HG02759 (cell line): ENCODE measurements around the gene PCDH9.
A peak's percentile ranks its signal among the peaks of the same experiment; 100 is the strongest.

Experiments used
- ATAC-seq: cut with Tn5 transposase; IDR thresholded peaks from one replicate; pipeline ENCODE4 v1.9.1; 2021; ENCODE audit warnings: mild to moderate bottlenecking, moderate library complexity; ENCODE audit not compliant: unreplicated experiment

Gene PCDH9

GRCh38 chr13:66693656-66694055, 536.5 kb downstream of the PCDH9 start:
- ATAC-seq, result no peak

- ATAC-seq, result no peak
These were observed 539.0 kb downstream of the PCDH9 start for GRCh38 chr13:66691149-66691548.

DNA sequence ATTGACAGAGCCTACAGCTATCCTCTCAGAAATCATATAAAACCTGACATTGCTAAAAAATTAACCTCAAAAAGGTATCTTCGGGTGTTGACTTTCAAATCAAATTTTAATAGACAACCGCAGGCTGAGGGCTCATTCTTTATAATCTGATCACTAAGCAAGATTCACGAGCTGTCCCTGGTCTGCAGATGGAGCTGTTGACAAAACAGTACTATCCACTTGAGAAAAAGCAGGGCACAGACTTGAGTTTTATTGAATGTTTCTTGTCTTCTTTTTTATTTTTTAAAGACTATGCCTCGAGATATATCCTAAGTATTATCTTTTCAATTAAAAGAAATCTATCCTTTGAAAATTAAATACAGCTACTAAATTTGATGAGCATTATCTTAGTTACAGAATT, 540.5 kb downstream of the PCDH9 start:
- no peak for ATAC-seq

- no peak for ATAC-seq
These were observed 541.0 kb downstream of the PCDH9 start for GRCh38 chr13:66689037-66689619.

- ATAC-seq, result no peak
These were observed 548.7 kb downstream of the PCDH9 start for GRCh38 chr13:66681403-66681802.

DNA sequence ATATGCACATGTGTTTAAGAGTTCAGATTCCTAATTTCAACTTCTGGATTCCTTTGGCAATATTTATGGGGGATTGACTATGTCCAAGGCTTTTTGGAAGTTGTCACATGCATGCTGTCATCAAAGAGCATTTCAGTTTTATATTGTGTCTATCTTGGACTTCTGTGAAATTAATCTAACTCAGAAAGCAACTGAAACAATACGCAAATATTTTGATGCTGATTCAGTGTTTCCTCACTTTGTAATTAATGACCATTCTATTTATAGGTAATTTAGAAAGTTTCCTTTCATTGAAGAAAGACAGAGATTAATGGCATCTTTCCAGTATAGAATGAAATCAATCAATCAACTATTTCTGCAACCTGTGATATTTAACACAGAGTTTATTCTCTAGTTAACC, 550.1 kb downstream of the PCDH9 start:
- ATAC-seq, result no peak

DNA sequence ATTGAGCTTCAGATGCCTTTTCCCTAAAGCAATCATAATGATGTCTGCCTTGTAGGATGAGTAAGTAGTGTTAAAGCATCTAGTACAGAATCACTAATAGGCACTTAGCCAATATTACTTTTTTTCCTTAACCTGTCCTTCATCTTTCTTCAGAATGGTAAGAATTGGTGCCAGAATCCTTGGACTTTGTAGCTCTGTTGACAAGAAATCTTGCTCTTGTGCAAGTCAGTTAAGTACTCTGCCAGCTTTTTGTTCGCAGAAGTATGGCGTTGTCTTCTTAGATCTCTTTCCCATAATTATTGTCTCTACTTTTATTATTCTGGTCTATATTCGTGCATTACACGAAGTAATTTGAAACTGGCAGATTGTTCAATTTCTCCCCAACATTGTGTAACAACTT, 554.5 kb downstream of the PCDH9 start:
- ATAC-seq, result no peak

- ATAC-seq, result no peak
These were observed 556.7 kb downstream of the PCDH9 start for GRCh38 chr13:66673401-66673800.

- ATAC-seq, result no peak
These were observed 564.1 kb downstream of the PCDH9 start for GRCh38 chr13:66665991-66666390.

- no peak for ATAC-seq
These were observed 566.4 kb downstream of the PCDH9 start for GRCh38 chr13:66663711-66664110.

DNA sequence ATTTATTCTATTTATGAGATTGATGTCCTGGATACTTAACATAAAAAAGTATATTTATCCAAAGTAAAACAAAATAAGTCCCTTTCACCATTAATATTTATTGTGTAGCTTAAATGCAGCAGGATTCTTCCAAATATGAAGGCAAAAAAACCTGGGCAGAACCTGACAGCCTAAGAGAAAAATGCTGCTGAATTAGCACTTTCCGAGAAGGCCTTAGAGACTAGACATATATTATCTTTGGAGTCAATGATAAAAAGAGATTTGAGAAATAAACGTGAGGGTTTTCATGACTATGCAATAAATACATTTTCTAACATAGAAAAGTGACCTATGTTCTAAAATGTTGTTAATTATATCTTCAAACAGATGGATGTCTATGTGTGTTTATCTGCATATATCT, 566.9 kb downstream of the PCDH9 start:
- no peak for ATAC-seq

- no peak for ATAC-seq
These were observed 568.8 kb downstream of the PCDH9 start for GRCh38 chr13:66661336-66661735.

DNA sequence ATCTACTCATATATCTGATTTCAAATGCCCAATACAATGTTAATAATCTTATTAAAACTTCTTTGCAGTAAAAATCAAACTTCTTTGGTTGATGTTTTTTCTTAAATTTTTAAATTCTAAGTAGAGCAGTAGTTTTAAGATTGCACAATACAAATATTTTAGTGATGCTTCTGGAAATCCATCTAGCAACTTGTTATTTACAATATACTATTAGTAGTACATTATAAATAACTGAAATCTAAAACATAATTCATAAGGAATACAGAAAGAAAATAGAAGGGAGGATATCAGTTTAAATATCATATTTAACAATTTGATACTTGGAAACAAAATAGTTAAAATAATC, 569.7 kb downstream of the PCDH9 start:
- no peak for ATAC-seq

- ATAC-seq, result peak; percentile 92
These were observed 570.3 kb downstream of the PCDH9 start for GRCh38 chr13:66659701-66660467.

GRCh38 chr13:66659286-66659685, 570.9 kb downstream of the PCDH9 start:
- no peak for ATAC-seq

- no peak for ATAC-seq
These were observed 572.8 kb downstream of the PCDH9 start for GRCh38 chr13:66657165-66657881.

- ATAC-seq, result no peak
These were observed 574.2 kb downstream of the PCDH9 start for GRCh38 chr13:66655847-66656454.

DNA sequence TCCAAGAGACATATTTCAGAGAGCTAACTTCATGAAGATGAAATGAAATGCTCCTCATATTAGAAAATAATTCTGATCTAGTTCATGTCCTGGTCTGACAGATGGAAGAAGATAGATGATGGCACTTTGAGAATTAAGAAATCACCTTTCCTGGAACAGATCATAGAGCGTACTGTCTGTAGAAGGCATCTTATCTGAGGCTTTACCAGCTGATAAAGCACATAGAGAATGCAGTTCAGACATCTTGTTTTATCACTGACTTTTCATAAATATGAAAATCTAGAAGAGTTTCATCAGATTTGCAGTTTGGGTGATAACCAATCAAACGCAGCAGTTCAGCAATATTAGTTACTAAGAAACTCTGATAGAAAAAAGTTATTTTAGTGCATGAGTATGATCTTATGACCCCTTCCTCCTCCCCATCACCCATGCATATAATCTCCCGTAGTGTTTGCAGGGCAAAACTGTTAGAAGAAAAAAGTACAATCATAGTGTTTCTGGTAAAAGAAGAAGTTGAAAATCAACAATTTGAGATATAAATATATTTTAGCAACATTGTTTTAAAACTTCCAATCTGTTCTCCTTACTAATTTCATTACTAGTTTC, 585.2 kb downstream of the PCDH9 start:
- ATAC-seq, result peak; percentile 38

DNA sequence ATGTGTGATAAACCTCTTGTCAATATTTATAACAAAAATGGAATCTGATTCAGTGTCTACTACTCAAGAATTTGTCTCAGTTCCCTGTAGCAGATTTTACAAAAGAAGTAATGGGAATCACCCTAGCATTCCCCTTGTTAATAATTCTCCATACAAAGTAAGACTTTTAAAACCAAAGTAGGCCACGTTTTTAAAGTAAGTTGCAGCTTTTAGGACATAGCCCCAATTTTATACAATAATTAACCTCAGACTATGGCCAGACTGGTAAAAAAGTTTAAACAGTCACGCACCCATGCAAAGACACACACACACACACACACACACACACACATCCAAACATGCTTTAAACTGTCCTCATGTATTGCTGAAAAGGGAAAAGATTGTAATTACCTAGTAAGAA, 589.9 kb downstream of the PCDH9 start:
- peak; percentile 55 for ATAC-seq

DNA sequence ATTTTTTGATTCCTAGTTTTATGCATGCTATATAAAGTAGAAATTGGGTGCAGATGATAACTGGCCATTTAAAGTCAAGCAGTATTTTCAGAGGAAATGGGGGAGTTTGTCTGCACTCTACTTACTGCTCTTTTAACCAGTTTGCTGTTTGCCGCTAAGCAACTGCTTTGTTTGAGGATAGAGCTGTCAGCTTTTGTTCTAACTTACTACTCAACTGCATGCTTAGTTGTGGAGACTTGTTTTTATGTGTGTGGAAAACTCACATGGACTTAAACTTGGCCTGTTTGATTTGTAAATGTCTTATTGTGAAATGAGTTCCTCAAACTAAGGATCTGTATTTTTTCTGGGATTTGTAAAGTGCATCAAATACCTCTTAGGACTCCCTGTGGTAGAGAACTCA, 591.1 kb downstream of the PCDH9 start:
- no peak for ATAC-seq

DNA sequence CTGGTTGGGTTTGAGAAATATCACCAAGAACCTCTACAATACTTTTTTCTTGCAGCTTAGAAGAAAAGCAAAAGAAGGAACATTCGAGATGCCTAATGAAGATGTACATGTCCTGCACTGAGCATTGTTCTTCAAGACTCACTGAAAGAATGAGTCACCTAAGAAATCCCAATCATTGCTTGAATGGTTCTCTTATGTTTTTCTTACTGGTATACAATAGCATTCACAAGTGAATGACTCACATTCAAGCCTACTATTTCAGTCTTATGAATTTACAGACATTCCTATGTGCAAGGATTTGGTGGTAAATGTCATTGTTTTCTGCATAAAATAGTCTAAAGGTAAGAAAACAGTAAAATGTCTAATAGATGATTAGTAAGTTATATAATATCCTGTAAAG, 594.6 kb downstream of the PCDH9 start:
- ATAC-seq, result peak; percentile 56
